Epithelial cell of proximal tubule (primary cell): ENCODE measurements around the gene NDRG2. TPM values are rescaled to one million over a fixed set of nuclear protein-coding genes. Genes with fewer than 3 reads are reported as not detected.

Source experiments
- DNase-seq: peaks from one replicate; pipeline ENCODE4 v3.0.0-alpha.2; 2011; ENCODE audit warnings: low read depth
- H3K4me3 ChIP-seq: 2 replicates; pipeline ENCODE4 v1.5.1; 2011; ENCODE audit warnings: low read depth, mild to moderate bottlenecking, low read length
- CTCF ChIP-seq: conservative IDR thresholded peaks from 2 replicates; pipeline ENCODE4 v1.5.1; 2012; ENCODE audit warnings: low read depth, mild to moderate bottlenecking, low read length
- total RNA-seq: library from RNA; depleted of rRNA; stranded (reverse); fragments of >200 nt; gene quantifications from 2 replicates; pipeline ENCODE4 v1.2.3, GENCODE V29; 2015

Gene NDRG2
- total RNA-seq, 1 donor from 2014 or later = 16.0 TPM

DNA sequence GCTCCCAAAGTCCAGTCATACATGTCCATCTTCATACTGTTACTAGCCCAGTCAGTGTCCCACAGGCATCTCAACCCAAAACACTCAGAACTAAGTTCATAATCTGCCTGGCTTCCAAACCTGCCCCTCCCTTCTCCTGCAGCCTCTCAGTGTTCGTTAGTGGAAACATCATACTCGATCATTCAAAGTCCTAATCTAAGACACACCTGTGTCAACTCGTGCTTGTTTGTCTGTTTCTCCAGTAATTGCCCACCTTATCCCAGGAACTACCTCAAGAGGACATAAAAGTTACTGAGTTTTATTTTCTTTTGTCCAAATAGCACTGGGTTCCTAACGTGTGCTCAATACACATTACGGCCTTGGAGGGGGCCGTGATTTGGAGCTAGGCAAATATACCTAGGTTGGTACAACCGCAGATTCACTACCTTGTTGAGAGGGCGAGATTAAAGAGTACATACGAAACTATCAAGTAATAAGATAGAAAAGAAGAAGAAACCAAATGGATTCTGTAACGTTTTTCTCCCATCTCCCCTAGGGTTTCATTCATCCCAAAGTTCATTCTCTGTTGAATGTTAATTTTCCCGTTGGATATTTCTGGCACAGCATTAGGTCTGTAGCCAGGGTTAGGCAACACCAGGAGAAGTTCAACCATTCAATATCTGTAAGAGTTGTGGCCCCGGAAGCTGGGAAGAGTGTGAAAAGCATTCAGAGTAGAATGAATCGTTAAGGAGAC lies 35.9 kb upstream of the NDRG2 start:
- no peak for DNase-seq
- no peak for TF ChIP-seq CTCF
- H3K4me3 ChIP-seq = no peak overlapping the region

DNA sequence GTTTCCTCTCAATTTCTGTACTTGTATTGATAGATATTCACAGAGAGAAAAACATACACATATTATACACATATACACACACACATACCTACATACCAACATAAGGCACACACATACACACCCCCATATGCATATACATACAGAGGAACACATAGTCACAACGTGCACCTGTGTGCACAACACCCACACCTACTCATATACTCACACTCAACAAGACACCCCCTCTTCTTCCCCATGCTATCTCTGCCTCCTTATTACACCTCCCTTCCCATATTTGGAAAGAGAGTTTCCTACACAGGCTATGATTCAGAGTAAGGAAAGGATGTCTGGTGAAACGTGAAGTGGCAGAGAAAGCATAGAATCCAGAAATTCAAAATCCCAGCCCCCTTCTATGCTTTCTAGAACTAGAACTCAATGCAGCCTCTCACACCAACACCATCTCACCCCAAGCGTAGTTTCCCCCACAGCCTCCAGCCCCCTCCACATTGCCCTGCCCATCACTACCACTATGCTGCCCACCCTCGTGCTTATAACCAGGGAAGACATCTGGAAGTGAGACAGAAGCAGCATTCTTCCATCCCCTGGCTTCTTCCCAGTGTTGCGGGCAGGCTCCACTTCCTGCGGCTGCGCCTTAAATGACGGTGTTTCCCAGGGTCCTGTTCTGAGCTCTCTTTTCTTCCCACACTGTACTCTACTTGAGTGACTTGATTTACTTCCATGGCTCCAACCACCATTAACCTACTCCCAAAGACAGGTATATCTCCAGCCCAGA lies 35.2 kb upstream of the NDRG2 start:
- H3K4me3 ChIP-seq = no peak overlapping the region
- TF ChIP-seq CTCF = no peak
- DNase-seq = no peak

DNA sequence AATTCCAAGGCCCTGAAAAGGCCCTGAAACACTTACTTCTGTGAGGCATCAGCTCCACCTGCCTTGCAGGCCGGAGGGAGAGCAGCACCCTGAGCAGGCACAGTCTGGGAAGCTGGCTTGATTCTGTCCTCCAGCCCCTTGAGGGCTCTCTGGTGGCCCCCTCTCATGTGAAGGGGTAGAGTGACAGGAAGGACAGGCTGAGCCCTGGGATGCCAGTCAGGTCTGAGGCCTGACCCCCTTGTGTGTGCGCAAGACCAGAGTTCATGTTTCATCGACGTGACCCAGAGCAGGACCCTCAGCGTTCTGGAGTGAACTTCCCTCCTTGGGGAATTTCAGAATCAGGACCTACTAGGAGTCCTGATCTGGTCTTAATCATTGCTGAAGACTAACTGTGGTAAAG lies 34.0 kb upstream of the NDRG2 start:
- H3K4me3 ChIP-seq = no peak overlapping the region
- DNase-seq = no peak
- TF ChIP-seq CTCF = no peak

GRCh38 chr14:21057803-21058675 lies 33.2 kb upstream of the NDRG2 start, which contains the start of gene RNASE8:
Gene RNASE8, plus strand, starts transcription at chr14:21057822. Its CDS starts 71 bp downstream, at chr14:21057893.
- TF ChIP-seq CTCF = no peak
- no peak for DNase-seq
- no peak within 1 kb of the TSS for H3K4me3 ChIP-seq

- TF ChIP-seq CTCF = no peak
- H3K4me3 ChIP-seq = no peak overlapping the region
- no peak for DNase-seq
These were observed 31.8 kb upstream of the NDRG2 start for GRCh38 chr14:21056520-21057163.

GRCh38 chr14:21055432-21056117 lies 30.7 kb upstream of the NDRG2 start:
- DNase-seq = no peak
- no peak overlapping the region for H3K4me3 ChIP-seq
- no peak for TF ChIP-seq CTCF
